Endothelial cell of umbilical vein (primary cell): Measurements from ENCODE around the gene SMAD6. TPM values are rescaled to one million over a fixed set of nuclear protein-coding genes. Genes with fewer than 3 reads are reported as not detected.

Experiments used
- BruUV-seq: library from RNA; stranded (reverse); fragments of 400-500 nt; replicated peaks from 2 replicates; lab custom pipeline; 2021; lab: Mats Ljungman, UMichigan
- CTCF ChIA-PET: fragments of 300-600, 350-600 bp; sonication (Branson Sonifier 250); formaldehyde crosslinking; loops from one replicate; lab custom pipeline; 2021; ENCODE audit warnings: antibody characterized with exemption, inconsistent platforms; lab: Charles Lee
- POLR2A ChIA-PET: fragments of 300-600, 350-600 bp; sonication (Branson Sonifier 250); formaldehyde crosslinking; loops from one replicate; lab custom pipeline; 2021; ENCODE audit warnings: antibody characterized with exemption, inconsistent platforms; lab: Charles Lee
- DNase-seq: peaks from one replicate; pipeline ENCODE4 v3.0.0-alpha.2; 2011; ENCODE audit warnings: low read depth, low spot score
- FAIRE-seq: peaks from 2 replicates; lab custom pipeline; 2011; peaks lifted over from hg19 to GRCh38; lab: Jason Lieb, UNC
- H2AFZ ChIP-seq: 2 replicates; pipeline ENCODE4 v1.6.0; 2012; ENCODE audit warnings: low read depth, low read length, control low read depth, inconsistent platforms
- H3K27ac ChIP-seq: 2 replicates; pipeline ENCODE4 v1.5.1; 2011; ENCODE audit warnings: low read depth, mild to moderate bottlenecking, control low read depth, low read length, moderate library complexity; ENCODE audit not compliant: insufficient read depth
- H3K27me3 ChIP-seq, 2 experiments: 2 replicates each; pipeline versions ENCODE4 v1.6.0 to v1.6.1; 2011; ENCODE audit warnings: low read length in 2 of 2, mixed read lengths in 1 of 2; ENCODE audit not compliant: control insufficient read depth in 2 of 2, insufficient read depth in 2 of 2
- H3K36me3 ChIP-seq, 2 experiments: 2 replicates in 1 of 2; 3 replicates in 1 of 2; pipeline ENCODE4 v1.5.1; 2011; ENCODE audit warnings: low read length in 2 of 2, mild to moderate bottlenecking in 1 of 2, moderate library complexity in 1 of 2; ENCODE audit not compliant: control insufficient read depth in 2 of 2, insufficient read depth in 2 of 2; ENCODE audit errors: extremely low read depth in 1 of 2
- H3K4me1 ChIP-seq: 3 replicates; pipeline ENCODE4 v1.5.1; 2011; ENCODE audit warnings: mild to moderate bottlenecking, low read length; ENCODE audit not compliant: control insufficient read depth, insufficient read depth; ENCODE audit errors: extremely low read depth
- H3K4me2 ChIP-seq: 2 replicates; pipeline ENCODE4 v1.6.1; 2011; ENCODE audit warnings: low read length, control low read depth, mixed read lengths; ENCODE audit not compliant: insufficient read depth
- H3K4me3 ChIP-seq, 3 experiments: fragments of 200-600 bp in 1 of 3; sonication (generic), shearing (Covaris generic) in 1 of 3; replicated peaks in 1 of 3; 2 replicates each; pipeline ENCODE4 v1.5.1; 2011 to 2016; ENCODE audit warnings: control low read depth in 3 of 3, low read length in 3 of 3, mild to moderate bottlenecking in 2 of 3, inconsistent platforms in 1 of 3, low read depth in 1 of 3, moderate library complexity in 1 of 3; ENCODE audit not compliant: insufficient read depth in 1 of 3
- H3K79me2 ChIP-seq: 2 replicates; pipeline ENCODE4 v1.6.0; 2012; ENCODE audit warnings: low read length, inconsistent platforms; ENCODE audit not compliant: control insufficient read depth, insufficient read depth
- H3K9ac ChIP-seq: replicated peaks from 2 replicates; pipeline ENCODE3; 2011; ENCODE audit warnings: low read length, control low read depth; ENCODE audit not compliant: insufficient read depth; ENCODE audit errors: extremely low read depth
- H3K9me1 ChIP-seq: replicated peaks from 3 replicates; pipeline ENCODE4 v1.6.0; 2011; ENCODE audit warnings: mild to moderate bottlenecking, low read length; ENCODE audit not compliant: control insufficient read depth, insufficient read depth; ENCODE audit errors: extremely low read depth
- H3K9me3 ChIP-seq: replicated peaks from 2 replicates; pipeline ENCODE4 v1.5.1; 2012; ENCODE audit warnings: low read length, inconsistent platforms; ENCODE audit not compliant: control insufficient read depth, insufficient read depth
- H4K20me1 ChIP-seq: replicated peaks from 2 replicates; pipeline ENCODE3; 2011; ENCODE audit warnings: mild to moderate bottlenecking, low read length; ENCODE audit not compliant: control insufficient read depth, insufficient read depth; ENCODE audit errors: extremely low read depth
- FOS ChIP-seq: IDR thresholded peaks from 2 replicates; pipeline ENCODE4 v1.6.1; 2011; ENCODE audit warnings: mild to moderate bottlenecking, low read length, moderate library complexity, borderline replicate concordance; ENCODE audit not compliant: insufficient read depth
- GATA2 ChIP-seq: IDR thresholded peaks from 2 replicates; pipeline ENCODE4 v1.7.0; 2011; ENCODE audit warnings: low read depth, mild to moderate bottlenecking, moderate library complexity, mixed read lengths, low read length; ENCODE audit not compliant: insufficient read length, insufficient read depth
- POLR2A ChIP-seq: IDR thresholded peaks from 2 replicates; pipeline ENCODE4 v1.6.1; 2012; ENCODE audit warnings: low read depth, mild to moderate bottlenecking, control low read depth, low read length
- POLR2AphosphoS5 ChIP-seq: IDR thresholded peaks from 2 replicates; pipeline ENCODE4 v1.6.1; 2012; ENCODE audit warnings: low read depth, mild to moderate bottlenecking, control low read depth, low read length, moderate library complexity; ENCODE audit not compliant: insufficient read depth
- dilution Hi-C: fragments of 300-500 bp; cut with MboI; formaldehyde crosslinking; loops from one replicate; pipeline ENCODE4 v1.15.0; 2019; ENCODE audit warnings: low sequenced_read_pairs; ENCODE audit not compliant: extremely low pct_ligation_motif_present
- intact Hi-C: fragments of 100-400 bp; cut with micrococcal nuclease; formaldehyde crosslinking; loops from one replicate; pipeline ENCODE4 v1.10.0; 2022
- polyA plus RNA-seq, 4 experiments: library from polyadenylated mRNA; depleted of rRNA in 3 of 4; stranded (reverse) in 3 of 4; unstranded in 1 of 4; fragments of >200 nt; gene quantifications; 2 replicates each; pipeline versions ENCODE4 v1.2.1 to v1.2.3, GENCODE V29; 2011 to 2012; ENCODE audit warnings: missing spikeins in 1 of 4
- total RNA-seq: library from RNA; stranded (reverse); gene quantifications from 2 replicates; pipeline ENCODE4 v1.2.3, GENCODE V29; 2021
- TF ChIP-seq, protein P1 (sequence below): IDR thresholded peaks from 2 replicates; pipeline ENCODE4 v1.6.1; 2011; ENCODE audit not compliant: insufficient read depth, insufficient read length

SMAD6 gene
- total and polyA plus RNA-seq, 2 donors (not counting 3 experiments of a cell fraction or from before 2014, with no cell fraction given): 7.3 to 12.5 TPM

- no peaks in the 10 kb centered on the region for H3K27me3 ChIP-seq
- DNase-seq (peak; percentile 93), FAIRE-seq (peak; percentile 97)
- H3K4me2 ChIP-seq: peak overlapping the region; percentile 48
- H2AFZ ChIP-seq: no peak overlapping the region
- no peak overlapping the region for H3K4me3 ChIP-seq
- no peaks in the 10 kb centered on the region for H3K9me3 ChIP-seq
- POLR2A ChIA-PET: no interaction called here
- H3K36me3 ChIP-seq: no peaks in the 10 kb centered on the region
- dilution Hi-C loops: no loop called here
- CTCF ChIA-PET: interaction anchor here (1.0 to 1.8 kb wide), 8 partner anchors 9 to 161 kb away, joined by 3 to 6 read pairs (median 4); no protein-coding TSS in a partner anchor
- intact Hi-C loops: loop anchor here (1.0 to 2.0 kb wide), 3 partner anchors 9 to 64 kb away; no protein-coding TSS in a partner anchor
- peaks cover 7% of the 10 kb centered on the region for H3K79me2 ChIP-seq
- BruUV-seq: no TSS peak
- no peaks in the 10 kb centered on the region for H3K9me1 ChIP-seq
- peak overlapping the region; percentile 84 for H3K27ac ChIP-seq
- peak overlapping the region; percentile 52 for H3K9ac ChIP-seq
- peaks cover 66% of the 10 kb centered on the region for H3K4me1 ChIP-seq
- no peaks in the 10 kb centered on the region for H4K20me1 ChIP-seq
- TF ChIP-seq POLR2A: peak; percentile 30
- TF ChIP-seq, protein P1, sequence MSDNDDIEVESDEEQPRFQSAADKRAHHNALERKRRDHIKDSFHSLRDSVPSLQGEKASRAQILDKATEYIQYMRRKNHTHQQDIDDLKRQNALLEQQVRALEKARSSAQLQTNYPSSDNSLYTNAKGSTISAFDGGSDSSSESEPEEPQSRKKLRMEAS: no peak
- peak; percentile 70 for TF ChIP-seq POLR2AphosphoS5
- peak; percentile 71 for TF ChIP-seq GATA2
- TF ChIP-seq FOS: peak; percentile 17
Measured at GRCh38 chr15:66765478-66766281, 63.6 kb downstream of the SMAD6 start.
